HG02571 (cell line): Measurements from ENCODE around the gene PDZD2.
"Not testable (repeated sequence)": the region's sequence is repeated elsewhere in the genome, so short reads cannot be mapped to it uniquely, and the experiment has no call there.

Experiments used
- ATAC-seq: cut with Tn5 transposase; IDR thresholded peaks from one replicate; pipeline ENCODE4 v1.9.1; 2021; ENCODE audit warnings: mild to moderate bottlenecking, moderate library complexity; ENCODE audit not compliant: unreplicated experiment

The PDZD2 gene

DNA sequence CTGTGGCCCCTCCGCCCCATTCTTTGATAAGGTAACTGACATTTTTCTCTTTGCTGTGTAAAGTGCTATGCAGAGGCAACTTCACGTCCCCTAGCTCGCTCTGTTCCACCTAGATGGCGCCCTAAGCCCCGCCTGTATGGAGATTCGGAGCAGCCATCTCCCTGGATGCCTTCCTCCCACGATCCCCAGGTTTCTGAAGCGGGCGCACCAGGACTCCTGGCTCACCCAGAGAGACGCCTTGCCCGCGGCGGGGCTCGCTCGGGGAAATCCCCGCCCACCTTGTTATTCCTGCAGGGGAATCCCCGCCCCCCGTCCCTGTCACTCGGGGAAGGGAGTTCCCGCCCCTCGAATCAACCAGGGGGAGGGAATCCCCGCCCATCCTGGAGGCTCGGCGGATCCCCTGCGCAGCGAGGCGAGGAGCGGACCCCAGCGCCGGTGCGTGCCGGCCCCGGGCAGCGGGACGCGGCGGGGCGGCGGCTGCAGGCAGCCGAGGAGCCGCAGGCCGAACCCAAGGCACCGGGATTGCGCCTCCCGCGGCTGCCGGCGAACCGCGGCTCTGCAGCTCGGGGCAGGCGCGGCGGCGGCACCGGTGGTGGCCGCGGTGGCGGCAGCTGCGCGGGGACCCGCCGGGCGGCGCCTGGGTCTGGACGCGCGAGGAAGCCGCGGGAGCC lies at the start of gene PDZD2:
PDZD2 (plus strand) TSS at position 384 of the 671 bp plus-strand sequence.
- ATAC-seq: peak; percentile 68

DNA sequence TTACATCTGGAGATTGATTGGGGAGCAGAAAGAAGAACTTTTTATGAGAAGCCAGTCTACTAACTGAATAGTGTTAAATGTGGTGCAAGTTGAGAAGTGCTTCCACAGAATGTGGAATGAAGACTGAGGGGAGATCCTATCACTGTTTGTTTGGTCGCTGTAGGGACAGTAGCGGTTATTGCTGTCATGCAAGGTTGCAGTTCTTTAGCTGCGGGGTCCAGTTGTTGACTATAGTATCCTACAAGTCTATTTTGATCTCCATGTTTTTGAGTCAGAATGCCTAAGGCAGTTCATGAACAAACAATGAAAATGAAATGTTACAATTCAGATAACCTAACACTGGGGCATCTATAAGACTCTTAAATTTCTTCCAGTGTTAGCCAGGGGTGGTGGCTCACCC lies 45.3 kb upstream of the PDZD2 start:
- ATAC-seq: no peak

DNA sequence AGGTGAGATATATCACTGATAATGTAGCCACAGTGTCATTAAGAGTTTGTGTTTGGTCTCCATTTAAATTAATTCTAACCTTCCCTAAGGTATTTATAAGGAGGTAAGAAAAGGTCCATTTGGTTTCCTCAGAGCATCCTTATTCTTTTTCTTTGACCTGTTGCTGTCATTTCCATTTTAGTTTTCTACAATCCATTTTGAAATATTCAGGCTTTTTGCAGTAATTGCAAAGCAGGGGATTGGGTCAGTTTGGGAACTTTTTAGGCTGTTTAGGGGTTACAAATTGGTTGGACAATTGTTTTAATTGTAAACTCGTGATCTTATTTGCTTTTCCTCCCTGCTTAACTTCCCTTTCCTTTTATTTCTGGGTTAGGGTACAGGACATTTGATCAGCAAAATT lies 42.6 kb upstream of the PDZD2 start:
- ATAC-seq: no peak

DNA sequence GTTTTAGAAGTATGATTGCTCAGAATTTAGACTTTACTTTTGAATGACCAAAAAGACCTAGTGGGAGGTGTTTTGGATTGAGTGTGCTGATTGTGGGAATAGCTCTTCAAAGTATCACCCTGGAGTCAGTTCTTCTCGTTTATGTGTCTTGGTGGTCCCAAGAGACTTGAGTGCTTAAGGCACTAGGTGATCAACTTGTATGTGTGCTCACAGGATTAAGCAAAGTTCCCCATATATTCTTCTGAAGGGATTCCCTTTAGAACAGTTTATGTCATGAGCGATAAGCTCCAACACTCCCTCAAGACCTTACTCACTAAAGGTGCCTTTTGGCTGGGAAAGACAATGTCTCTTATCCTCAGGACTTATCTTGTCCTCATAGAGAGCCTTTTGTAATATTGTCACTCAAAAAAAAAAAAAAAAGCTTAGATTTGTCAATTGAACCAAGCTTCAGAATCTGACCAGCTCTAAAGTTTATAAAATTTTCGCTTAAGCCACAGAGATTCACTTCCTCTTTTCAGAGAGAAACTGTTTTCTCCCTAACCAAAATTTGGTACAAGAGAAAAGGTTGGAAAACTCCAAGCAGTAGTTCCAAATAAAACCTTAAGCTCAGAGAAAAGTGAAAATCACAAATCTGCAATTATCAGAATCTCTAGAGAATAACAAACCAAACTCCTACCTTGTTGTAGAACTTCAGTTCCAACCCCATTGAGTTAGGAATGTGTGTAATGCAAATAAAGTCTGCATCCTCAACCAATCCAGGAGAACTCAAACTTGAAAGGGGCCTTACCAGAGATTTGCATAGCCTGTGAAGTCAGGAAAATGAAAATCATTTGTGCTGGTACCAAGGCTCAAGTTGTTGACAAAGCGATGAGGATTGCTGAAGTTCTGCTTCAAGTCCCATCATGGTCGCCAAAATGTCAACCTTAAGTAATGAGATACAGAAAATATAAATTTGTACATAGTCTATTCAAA lies 40.0 kb upstream of the PDZD2 start:
- ATAC-seq: no peak

DNA sequence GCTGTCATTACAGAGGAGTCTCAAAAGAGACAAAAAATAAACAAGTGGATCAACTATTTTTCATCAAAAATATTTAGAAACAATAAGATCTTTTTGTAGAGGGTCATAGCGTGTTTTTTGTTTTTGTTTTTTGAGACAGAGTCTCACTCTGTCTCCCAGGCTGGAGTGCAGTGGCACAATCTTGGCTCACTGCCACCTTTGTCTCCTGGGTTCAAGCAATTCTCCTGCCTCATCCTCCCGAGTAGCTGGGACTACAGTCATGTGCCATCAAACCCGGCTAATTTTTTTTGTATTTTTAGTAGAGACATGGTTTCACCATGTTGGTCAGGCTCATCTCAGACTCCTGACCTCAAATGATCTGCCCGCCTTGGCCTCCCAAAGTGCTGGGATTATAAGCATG lies 36.6 kb upstream of the PDZD2 start:
- not testable (repeated sequence) for ATAC-seq

DNA sequence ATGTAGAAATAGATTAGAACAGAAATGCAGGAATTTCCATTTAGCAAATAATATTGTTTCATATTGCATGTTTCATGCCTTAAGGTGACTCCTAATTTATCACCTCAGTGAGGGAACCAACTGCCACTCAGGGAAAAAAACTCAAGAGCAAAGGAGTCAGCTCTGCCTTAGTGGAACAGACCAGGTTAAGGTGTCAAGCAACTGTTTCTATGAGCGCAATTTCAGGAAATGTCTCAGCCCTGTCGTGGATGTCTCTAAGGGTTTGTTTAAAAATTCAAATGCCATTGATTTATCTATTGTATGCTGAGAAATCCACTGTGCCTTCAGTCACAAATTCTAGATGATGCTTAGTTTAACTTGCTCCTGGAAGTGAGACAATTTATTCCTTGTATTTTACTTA lies 34.7 kb upstream of the PDZD2 start:
- no peak for ATAC-seq

DNA sequence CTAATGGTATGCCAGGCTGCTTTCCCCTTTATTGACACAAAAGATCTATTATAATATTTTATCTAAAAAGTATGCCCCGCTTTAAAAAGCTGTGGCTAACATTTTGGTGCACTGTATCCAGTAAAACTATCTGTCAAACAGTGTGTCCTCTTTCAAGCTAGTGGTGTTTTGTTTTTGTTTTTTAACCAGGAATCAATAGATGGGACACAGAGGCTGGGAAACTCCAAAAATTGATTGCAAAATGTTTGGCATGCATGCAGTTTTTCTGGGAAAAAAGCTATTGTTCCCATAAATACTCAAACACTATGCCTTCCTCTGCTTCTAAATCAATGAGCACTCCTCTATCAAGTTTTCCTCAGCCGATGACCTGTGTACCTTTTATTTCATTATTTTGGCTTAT lies 34.3 kb upstream of the PDZD2 start:
- ATAC-seq: no peak

DNA sequence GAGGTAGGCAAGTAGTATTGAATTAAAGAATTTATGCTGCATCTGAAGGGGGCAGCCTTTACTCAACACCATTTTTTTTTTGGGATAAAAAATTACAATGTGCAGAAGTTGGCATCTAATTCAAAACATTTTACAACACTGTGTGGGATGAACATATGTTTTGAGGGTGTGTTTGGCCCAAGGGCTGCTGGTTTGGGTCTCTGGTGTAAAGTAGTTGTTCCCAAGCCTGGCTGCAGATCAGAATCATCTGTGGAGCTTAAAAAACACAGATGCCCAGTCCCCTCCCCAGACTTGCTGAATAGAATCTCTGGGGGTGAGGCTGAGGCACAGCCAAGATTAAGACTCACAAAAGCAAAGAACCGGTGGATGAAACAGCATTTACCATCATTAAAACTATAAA lies 33.0 kb upstream of the PDZD2 start:
- no peak for ATAC-seq

DNA sequence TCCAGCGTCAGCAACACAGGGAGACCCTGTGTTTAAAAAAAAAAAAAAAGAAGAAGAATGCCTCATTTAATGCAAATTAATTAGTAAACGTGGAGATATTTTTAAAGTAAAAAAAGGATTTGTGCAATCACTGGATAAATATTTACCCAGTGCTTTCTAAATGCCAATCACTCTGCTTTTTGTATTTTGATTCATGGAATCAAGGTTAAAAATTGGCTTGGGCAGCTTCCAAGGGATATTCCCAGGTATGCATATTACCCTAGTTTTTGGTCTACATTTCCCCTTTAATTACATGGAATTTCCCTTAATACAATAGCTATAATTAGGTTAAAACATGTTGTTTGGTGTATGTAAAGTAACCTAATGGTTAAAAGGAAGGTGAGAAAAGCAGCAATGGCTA lies 31.4 kb upstream of the PDZD2 start:
- no peak for ATAC-seq

DNA sequence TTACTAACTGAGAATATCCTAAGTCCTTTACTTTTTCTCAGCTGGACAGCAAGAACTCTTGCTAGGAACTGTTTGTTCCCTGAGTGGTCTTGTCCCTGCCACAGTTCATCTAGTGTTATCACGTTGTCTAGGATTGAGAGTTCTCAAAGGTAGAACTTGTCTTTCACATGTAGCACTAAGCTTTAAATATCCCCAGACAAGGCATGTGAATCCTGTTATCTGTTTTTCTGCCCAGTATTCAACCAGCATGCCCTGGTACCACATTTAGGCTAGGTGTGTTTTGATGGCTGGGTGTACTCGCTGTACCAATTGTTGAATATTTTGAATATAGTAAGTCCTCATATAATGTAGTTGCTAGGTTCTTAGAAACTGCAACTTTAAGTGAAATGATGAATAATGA lies 27.9 kb upstream of the PDZD2 start:
- ATAC-seq: no peak

DNA sequence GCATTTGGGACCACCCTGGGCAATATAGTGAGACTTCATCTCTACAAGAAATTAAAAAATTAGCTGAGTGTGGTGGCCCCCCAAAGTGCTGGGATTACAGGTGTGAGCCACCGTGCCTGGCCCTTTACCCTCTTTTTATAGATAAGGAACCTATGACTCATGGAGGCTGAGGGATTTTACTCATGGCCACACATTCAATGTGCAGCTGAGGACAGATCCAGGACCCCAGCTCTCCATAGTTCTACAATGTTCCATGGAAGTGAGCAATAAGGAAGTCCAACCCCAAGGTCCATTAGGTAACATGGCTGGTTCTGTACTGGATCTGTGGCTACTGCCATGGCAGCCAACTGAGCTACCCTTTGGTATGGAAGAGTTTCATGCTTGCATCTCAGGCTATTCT lies 25.3 kb upstream of the PDZD2 start:
- ATAC-seq: no peak

DNA sequence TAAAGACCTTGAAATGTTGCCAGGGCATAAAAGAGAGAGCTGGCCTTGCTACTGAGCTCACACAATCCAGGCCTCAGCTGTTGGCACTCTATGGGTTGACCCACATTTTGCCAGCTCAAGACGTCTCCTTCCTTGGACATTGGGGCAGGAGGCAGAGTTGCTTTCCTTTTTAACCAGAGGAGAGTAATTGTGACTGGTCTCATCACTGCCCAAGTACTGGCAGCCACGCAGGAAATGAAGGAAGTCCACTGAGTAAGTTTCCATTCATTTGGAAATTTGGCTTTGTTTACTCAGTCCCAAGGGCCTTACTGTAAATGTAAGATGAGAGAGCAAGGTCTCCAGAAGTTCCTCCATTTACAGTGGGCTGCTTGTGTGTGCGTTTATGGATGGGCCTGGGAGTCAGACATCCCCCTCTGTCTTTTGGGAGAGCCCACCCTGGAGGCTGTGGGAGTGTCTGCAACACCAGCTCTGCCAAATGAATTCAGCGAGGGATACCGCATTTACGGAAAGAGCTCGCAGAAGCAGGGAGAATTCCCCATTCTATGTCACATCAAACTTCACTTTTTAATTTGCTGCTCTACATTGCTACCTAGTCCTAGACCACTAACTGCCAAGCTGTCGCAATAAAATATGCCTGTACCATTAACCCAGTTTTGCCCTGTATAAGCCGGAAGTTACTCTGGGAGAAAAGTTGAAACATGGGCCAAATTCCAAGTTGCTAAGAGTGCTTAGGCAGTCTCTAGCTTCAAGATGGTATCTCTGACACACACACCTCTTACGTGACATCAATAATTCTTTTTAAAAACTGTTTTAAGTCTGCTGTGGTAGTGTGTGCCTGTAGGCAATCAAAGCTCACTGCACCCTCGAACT lies 24.5 kb upstream of the PDZD2 start:
- no peak for ATAC-seq

DNA sequence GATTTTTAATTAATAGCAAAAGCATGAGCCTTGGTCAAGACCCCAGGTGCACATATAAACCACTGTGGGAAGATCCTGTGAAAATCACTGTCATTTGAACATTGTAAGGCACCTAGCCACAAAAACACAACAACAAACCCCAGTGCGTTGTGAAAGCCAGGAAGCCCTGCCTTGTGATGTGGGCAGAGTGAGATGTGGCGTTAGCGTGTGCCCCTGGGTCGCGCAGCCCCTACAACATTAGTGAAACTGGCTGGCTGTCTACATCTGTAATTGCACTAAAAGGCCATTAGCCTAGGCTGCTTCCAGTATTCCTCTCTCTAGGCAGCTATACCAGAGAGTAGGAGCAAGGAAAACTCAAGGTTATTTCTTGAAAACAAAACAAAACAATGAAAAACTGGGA lies 21.1 kb upstream of the PDZD2 start:
- ATAC-seq: no peak

DNA sequence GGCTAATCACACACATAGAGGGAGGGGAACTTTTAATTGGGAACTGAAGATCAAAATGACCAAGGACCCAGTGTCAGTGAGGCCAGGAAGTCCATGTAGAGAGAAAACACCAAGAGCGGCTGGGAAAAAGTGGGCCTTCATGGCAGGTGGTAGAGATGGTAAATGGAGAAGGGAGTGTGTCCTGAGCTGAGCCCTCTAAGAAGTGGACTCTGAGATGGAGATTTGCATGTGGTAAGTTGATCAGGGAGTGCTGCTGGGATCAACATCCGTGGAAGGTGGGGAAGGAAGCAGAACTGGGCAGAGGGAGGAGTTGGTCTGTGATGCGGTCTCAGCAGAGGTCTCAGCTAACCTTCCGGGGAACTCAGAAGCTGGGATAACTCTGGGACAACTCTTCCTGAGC lies 18.9 kb upstream of the PDZD2 start:
- no peak for ATAC-seq

DNA sequence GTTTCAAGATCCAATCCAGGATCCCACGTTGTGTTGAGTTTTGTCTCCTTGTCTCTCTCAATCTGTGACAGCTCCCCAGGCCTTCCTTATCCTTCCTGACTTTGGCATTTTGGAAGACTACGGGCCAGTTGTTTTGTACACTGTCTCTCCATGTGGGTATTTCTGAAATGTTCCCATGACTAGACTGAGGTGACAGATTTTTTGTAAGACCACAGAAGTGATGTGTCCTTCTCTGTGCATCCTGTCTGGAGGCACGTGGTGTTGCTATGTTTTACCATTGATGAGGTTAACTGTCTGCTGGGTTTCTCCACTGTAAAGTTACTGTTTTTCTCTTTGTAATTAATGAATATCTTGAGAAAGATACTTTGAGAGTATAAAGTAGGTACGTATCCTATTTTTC lies 15.7 kb upstream of the PDZD2 start:
- no peak for ATAC-seq

DNA sequence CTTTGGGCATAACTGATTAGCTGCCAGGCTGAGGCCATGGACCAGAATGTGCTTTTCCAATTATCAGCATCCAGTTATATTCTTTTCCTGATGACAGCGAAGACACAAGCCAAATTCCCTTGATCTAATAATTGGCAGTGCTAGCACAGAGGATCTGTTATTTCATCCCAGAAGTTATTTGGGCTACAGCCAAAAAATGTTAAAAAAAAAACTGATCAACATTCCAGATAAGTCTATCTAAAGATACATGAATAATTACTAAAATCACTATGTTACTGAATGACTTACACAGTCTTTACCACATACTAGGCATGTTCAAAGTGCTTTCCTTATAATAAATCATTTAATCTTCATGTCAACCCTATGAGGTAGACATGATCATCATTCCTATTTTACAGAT lies 13.5 kb upstream of the PDZD2 start:
- no peak for ATAC-seq

DNA sequence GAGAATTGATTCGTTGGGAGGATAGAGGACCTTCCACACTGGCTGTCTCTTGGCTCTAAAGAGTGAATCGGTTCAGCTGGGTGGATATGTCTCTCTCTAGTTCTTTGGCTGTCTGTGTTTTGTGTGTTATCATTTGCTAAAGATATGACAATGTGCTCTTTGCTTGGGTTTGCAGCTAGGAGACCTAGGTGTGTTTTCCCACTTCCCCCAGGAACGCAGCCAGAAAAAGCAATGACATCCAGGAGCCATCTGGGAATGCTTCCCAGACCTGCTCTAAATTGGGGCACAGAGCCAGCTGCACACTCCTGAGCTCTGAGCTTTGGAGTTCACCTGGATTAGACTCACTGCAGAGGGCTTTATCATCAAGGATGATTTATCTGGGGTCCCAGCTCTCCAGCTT lies 12.8 kb upstream of the PDZD2 start:
- no peak for ATAC-seq

DNA sequence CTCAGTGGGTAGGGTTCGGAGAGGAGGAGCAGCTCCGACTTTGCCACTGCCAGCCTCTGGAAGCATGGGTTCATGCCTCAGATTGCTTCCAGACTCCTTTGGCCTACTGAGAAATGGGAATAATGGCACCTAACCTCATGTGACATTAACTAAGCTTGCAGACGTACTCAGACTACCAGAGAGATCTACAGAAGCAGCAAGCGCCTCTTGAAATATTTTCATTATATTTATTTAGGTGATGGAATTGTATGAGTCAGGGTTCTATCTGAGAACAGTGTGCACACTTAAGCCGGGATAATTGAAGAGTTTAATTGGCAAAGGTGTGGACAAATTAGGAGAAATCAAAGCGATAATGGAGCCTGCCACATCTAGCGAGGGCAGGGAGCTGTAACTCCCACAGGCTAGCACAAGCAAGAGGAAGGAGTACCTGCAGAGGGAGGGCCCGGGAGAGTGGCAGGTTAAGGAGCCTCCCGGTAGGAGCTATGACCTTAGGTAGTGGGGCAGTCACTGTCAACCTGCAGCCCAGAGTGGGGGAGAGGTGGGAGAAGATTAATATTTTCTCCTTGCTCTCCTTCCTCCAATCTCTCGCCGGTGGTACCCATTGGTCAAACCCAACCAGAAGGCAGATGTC lies 12.2 kb upstream of the PDZD2 start:
- ATAC-seq: no peak

DNA sequence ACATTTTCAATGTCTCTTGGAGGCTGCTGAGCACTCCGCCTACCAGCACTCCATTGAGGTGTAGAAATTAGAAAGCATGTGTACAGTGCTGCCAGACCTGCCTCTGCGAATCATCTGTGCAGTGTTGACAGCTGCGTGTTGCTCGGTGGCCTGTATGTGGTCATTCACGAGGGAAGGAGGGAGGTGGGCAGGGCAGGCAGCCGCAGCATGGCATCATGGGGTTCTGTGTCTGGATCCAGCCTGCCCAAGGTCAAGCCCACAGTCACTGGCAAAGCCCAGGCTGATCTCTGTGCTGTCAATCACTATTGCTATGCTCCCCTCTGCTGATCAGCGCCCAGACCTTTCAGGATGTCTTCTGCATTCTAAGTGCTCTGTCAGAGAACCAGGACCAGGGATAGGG lies 8.0 kb upstream of the PDZD2 start:
- ATAC-seq: no peak

DNA sequence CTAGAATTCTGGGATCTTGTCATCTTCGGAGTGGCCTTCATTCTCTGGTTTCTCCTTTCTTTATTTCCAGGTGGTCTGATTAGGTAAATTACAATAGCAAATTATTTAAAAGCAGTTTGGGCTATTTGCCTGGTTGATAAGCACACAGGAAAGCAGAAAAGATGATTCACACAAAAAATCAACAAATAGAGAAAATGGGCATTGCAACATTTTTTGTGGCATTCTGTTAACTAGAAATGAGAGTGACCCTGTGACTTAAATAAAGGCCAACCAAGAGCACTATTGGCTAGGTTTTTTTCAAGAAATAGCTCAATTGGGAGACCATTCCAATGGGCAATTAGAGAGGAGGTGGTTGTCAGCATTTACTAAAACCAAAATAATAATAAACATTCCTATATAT lies 6.5 kb upstream of the PDZD2 start:
- no peak for ATAC-seq

DNA sequence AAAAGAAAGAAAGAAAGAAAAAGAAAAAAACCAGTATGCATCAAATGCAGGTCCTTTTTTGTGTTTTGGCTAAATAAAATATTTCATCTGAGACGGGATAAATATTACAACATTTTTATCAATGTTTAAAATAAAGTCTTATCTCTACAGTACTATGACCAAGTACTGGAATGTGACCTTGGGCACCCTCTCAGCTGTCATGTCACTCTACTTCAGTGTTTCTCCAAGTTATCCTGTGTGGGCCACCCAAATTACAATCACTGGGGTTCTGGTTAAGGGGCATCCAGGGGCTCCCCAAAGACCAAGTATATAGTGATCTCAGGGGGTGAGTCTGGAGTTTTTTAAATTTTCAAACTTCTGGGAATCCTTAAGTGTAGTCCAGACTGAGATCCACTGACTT lies 3.5 kb upstream of the PDZD2 start:
- ATAC-seq: no peak
